H1 (cell line): Measurements from ENCODE around the gene DNTTIP2. TPM values are rescaled to one million over a fixed set of nuclear protein-coding genes. Genes with fewer than 3 reads are reported as not detected.

ENCODE experiments used
- CTCF ChIA-PET: fragments of 300-600 bp; sonication (Branson Sonifier 250); formaldehyde crosslinking; loops from one replicate; lab custom pipeline; 2021; ENCODE audit not compliant: partially characterized antibody; lab: Charles Lee
- POLR2A ChIA-PET: fragments of 300-600 bp; sonication (Branson Sonifier 250); formaldehyde crosslinking; loops from one replicate; lab custom pipeline; 2021; ENCODE audit warnings: inconsistent platforms; ENCODE audit not compliant: partially characterized antibody; lab: Charles Lee
- DNase-seq, 2 experiments: peaks; one replicate each; pipeline versions ENCODE4 v3.0.0 to v3.0.0-alpha.2; 2010 to 2022; ENCODE audit warnings: low spot score in 2 of 2, low read depth in 1 of 2, mixed read lengths in 1 of 2
- FAIRE-seq: peaks from 2 replicates; lab custom pipeline; 2011; peaks lifted over from hg19 to GRCh38; lab: Jason Lieb, UNC
- H2AFZ ChIP-seq: 2 replicates; pipeline ENCODE4 v1.8.1; 2012; ENCODE audit warnings: low read length, inconsistent platforms
- H2AK5ac ChIP-seq: 2 replicates; pipeline ENCODE4 v1.6.1; 2013; ENCODE audit warnings: low read depth, low read length
- H2BK120ac ChIP-seq: replicated peaks from 2 replicates; pipeline ENCODE3; 2013; ENCODE audit warnings: low read depth, low read length, inconsistent platforms
- H2BK12ac ChIP-seq: 2 replicates; pipeline ENCODE4 v1.6.1; 2013; ENCODE audit warnings: low read depth, low read length
- H2BK15ac ChIP-seq: 2 replicates; pipeline ENCODE4 v1.6.1; 2013; ENCODE audit warnings: low read length
- H2BK20ac ChIP-seq: 2 replicates; pipeline ENCODE4 v1.6.1; 2013; ENCODE audit warnings: low read length
- H2BK5ac ChIP-seq: 2 replicates; pipeline ENCODE4 v1.6.1; 2013; ENCODE audit warnings: low read depth, low read length
- H3K14ac ChIP-seq: 2 replicates; pipeline ENCODE4 v1.6.1; 2013; ENCODE audit warnings: inconsistent platforms; ENCODE audit not compliant: insufficient read length
- H3K18ac ChIP-seq: 2 replicates; pipeline ENCODE4 v1.6.1; 2013; ENCODE audit warnings: low read length; ENCODE audit errors: extremely low read depth
- H3K23ac ChIP-seq: 2 replicates; pipeline ENCODE4 v1.6.1; 2013; ENCODE audit warnings: inconsistent platforms; ENCODE audit not compliant: insufficient read length
- H3K23me2 ChIP-seq: 2 replicates; pipeline ENCODE4 v1.6.1; 2013; ENCODE audit warnings: low read depth, low read length
- H3K27ac ChIP-seq: 2 replicates; pipeline ENCODE4 v1.6.1; 2011; ENCODE audit warnings: low read depth, low read length, inconsistent platforms
- H3K27me3 ChIP-seq, 4 experiments: replicated peaks in 1 of 4; 1 replicate in 1 of 4; 2 replicates in 3 of 4; pipeline versions ENCODE4 v1.6.1 to v1.8.1; 2011 to 2013; ENCODE audit warnings: low read length in 3 of 4, mild to moderate bottlenecking in 3 of 4, inconsistent platforms in 2 of 4, mixed read lengths in 2 of 4, moderate library complexity in 1 of 4; ENCODE audit not compliant: control insufficient read depth in 3 of 4, insufficient read depth in 3 of 4; ENCODE audit errors: extremely low read depth in 1 of 4
- H3K36me3 ChIP-seq, 4 experiments: 2 replicates each; pipeline versions ENCODE4 v1.6.1 to v1.8.1; 2011 to 2013; ENCODE audit warnings: mild to moderate bottlenecking in 4 of 4, low read length in 3 of 4, moderate library complexity in 2 of 4, control low read depth in 1 of 4, inconsistent platforms in 1 of 4; ENCODE audit not compliant: insufficient read depth in 4 of 4, control insufficient read depth in 2 of 4
- H3K4ac ChIP-seq: replicated peaks from 2 replicates; pipeline ENCODE3; 2013; ENCODE audit warnings: low read length, low read depth, mixed read lengths, inconsistent platforms; ENCODE audit not compliant: insufficient read length
- H3K4me1 ChIP-seq, 4 experiments: replicated peaks in 1 of 4; 1 replicate in 1 of 4; 2 replicates in 3 of 4; pipeline versions ENCODE4 v1.6.1 to v1.8.1; 2011 to 2013; ENCODE audit warnings: low read length in 3 of 4, inconsistent platforms in 2 of 4, mixed read lengths in 1 of 4; ENCODE audit not compliant: insufficient read depth in 4 of 4, control insufficient read depth in 3 of 4
- H3K4me2 ChIP-seq, 2 experiments: 2 replicates each; pipeline versions ENCODE4 v1.6.1 to v1.8.1; 2011 to 2013; ENCODE audit warnings: low read depth in 2 of 2, low read length in 2 of 2, control low read depth in 1 of 2, inconsistent platforms in 1 of 2, mild to moderate bottlenecking in 1 of 2; ENCODE audit not compliant: insufficient read depth in 1 of 2
- H3K4me3 ChIP-seq, 4 experiments: fragments of 200-600, 300-600 bp in 1 of 4; sonication (generic), shearing (Covaris generic), sonication (Bioruptor Twin) in 1 of 4; 2 replicates each; pipeline versions ENCODE4 v1.5.1 to v1.8.1; 2011 to 2016; ENCODE audit warnings: low read length in 4 of 4, low read depth in 3 of 4, control low read depth in 2 of 4, inconsistent platforms in 2 of 4, mild to moderate bottlenecking in 2 of 4, mixed read lengths in 1 of 4, moderate library complexity in 1 of 4; ENCODE audit not compliant: insufficient read depth in 2 of 4; ENCODE audit errors: extremely low read depth in 1 of 4
- H3K56ac ChIP-seq: replicated peaks from 2 replicates; pipeline ENCODE3; 2013; ENCODE audit warnings: low read depth, mild to moderate bottlenecking, mixed read lengths, low read length, inconsistent platforms; ENCODE audit not compliant: insufficient read length
- H3K79me1 ChIP-seq: 2 replicates; pipeline ENCODE4 v1.6.1; 2013; ENCODE audit warnings: low read depth, low read length, control low read depth
- H3K79me2 ChIP-seq, 2 experiments: 2 replicates each; pipeline versions ENCODE4 v1.6.1 to v1.8.1; 2012 to 2013; ENCODE audit warnings: low read length in 2 of 2, mild to moderate bottlenecking in 2 of 2, inconsistent platforms in 1 of 2; ENCODE audit not compliant: insufficient read depth in 2 of 2, control insufficient read depth in 1 of 2
- H3K9ac ChIP-seq, 4 experiments: replicated peaks in 1 of 4; 1 replicate in 1 of 4; 2 replicates in 3 of 4; pipeline versions ENCODE4 v1.6.1 to v1.8.1; 2011 to 2013; ENCODE audit warnings: low read depth in 3 of 4, low read length in 3 of 4, control low read depth in 2 of 4, mild to moderate bottlenecking in 2 of 4, moderate library complexity in 2 of 4, inconsistent platforms in 1 of 4; ENCODE audit errors: extremely low read depth in 1 of 4
- H3K9me3 ChIP-seq, 2 experiments: 2 replicates each; pipeline versions ENCODE4 v1.6.1 to v1.8.1; 2012 to 2013; ENCODE audit warnings: mild to moderate bottlenecking in 2 of 2, moderate library complexity in 2 of 2, control low read depth in 1 of 2, inconsistent platforms in 1 of 2, low read depth in 1 of 2, low read length in 1 of 2, mixed read lengths in 1 of 2; ENCODE audit not compliant: insufficient read depth in 2 of 2
- H4K20me1 ChIP-seq, 2 experiments: replicated peaks in 1 of 2; 2 replicates each; pipeline versions ENCODE3 to v1.8.1; 2011 to 2013; ENCODE audit warnings: inconsistent platforms in 2 of 2, low read length in 2 of 2, mild to moderate bottlenecking in 1 of 2; ENCODE audit not compliant: insufficient read depth in 2 of 2, control insufficient read depth in 1 of 2
- H4K5ac ChIP-seq: 2 replicates; pipeline ENCODE4 v1.6.1; 2013; ENCODE audit warnings: low read length, low read depth, mixed read lengths, inconsistent platforms; ENCODE audit not compliant: insufficient read length
- H4K8ac ChIP-seq: 2 replicates; pipeline ENCODE4 v1.8.0; 2013; ENCODE audit warnings: mild to moderate bottlenecking, moderate library complexity, low read length, inconsistent platforms; ENCODE audit not compliant: insufficient read depth; ENCODE audit errors: extremely low read depth
- H4K91ac ChIP-seq: replicated peaks from 2 replicates; pipeline ENCODE3; 2013; ENCODE audit warnings: low read length, mixed read lengths, inconsistent platforms; ENCODE audit not compliant: insufficient read length
- ASH2L ChIP-seq: fragments of 200-600, 300-600 bp; sonication (generic); IDR thresholded peaks from one replicate; pipeline ENCODE4 v1.7.1; 2017; ENCODE audit warnings: low read length
- BACH1 ChIP-seq: IDR thresholded peaks from 2 replicates; pipeline ENCODE4 v1.6.1; 2012; ENCODE audit warnings: low read length, improper control_type of control experiment
- BCL11A ChIP-seq, 2 experiments: IDR thresholded peaks; one replicate each; pipeline ENCODE4 v1.6.1; 2011; ENCODE audit warnings: low read depth in 2 of 2, low read length in 2 of 2, mild to moderate bottlenecking in 2 of 2
- CBX8 ChIP-seq: fragments of 300-800, 300-1000 bp; sonication (generic); IDR thresholded peaks from 2 replicates; pipeline ENCODE4 v1.7.1; 2016; ENCODE audit warnings: low read depth, low read length, borderline replicate concordance
- CTCF ChIP-seq, 3 experiments: IDR thresholded peaks; 1 replicate in 2 of 3; 2 replicates in 1 of 3; pipeline versions ENCODE4 v1.5.1 to v1.6.1; 2011; ENCODE audit warnings: low read length in 3 of 3, mild to moderate bottlenecking in 3 of 3, inconsistent platforms in 2 of 3, low read depth in 1 of 3, moderate library complexity in 1 of 3; ENCODE audit not compliant: insufficient read depth in 1 of 3; ENCODE audit errors: control extremely low read depth in 1 of 3
- EZH2 ChIP-seq: fragments of 200-600 bp; sonication (generic); IDR thresholded peaks from 2 replicates; pipeline ENCODE4 v1.7.1; 2012; ENCODE audit warnings: low read depth, mild to moderate bottlenecking, moderate library complexity, low read length, inconsistent platforms; ENCODE audit not compliant: severe bottlenecking
- KDM4A ChIP-seq: IDR thresholded peaks from one replicate; pipeline ENCODE4 v1.7.1; 2012; ENCODE audit warnings: low read depth, mild to moderate bottlenecking, moderate library complexity, low read length, inconsistent platforms; ENCODE audit not compliant: severe bottlenecking
- NRF1 ChIP-seq: IDR thresholded peaks from 2 replicates; pipeline ENCODE4 v1.6.1; 2011; ENCODE audit warnings: mild to moderate bottlenecking, low read depth, low read length, improper control_type of control experiment
- SIN3A ChIP-seq, 2 experiments: IDR thresholded peaks in 1 of 2; conservative IDR thresholded peaks in 1 of 2; 2 replicates each; pipeline ENCODE4 v1.6.1; 2011 to 2012; ENCODE audit warnings: low read length in 2 of 2, improper control_type of control experiment in 1 of 2, low read depth in 1 of 2, mild to moderate bottlenecking in 1 of 2
- SIRT6 ChIP-seq: IDR thresholded peaks from one replicate; pipeline ENCODE4 v1.7.1; 2012; ENCODE audit warnings: low read length, inconsistent platforms
- TEAD4 ChIP-seq: IDR thresholded peaks from 2 replicates; pipeline ENCODE4 v1.6.1; 2012; ENCODE audit warnings: low read depth, low read length, inconsistent platforms, mixed read lengths
- ZNF274 ChIP-seq: IDR thresholded peaks from 2 replicates; pipeline ENCODE4 v1.7.0; 2012; ENCODE audit warnings: low read length, borderline replicate concordance; ENCODE audit errors: extremely low read depth
- WGBS, 2 experiments: shearing (Covaris generic) in 1 of 2; methylation state at CpG; one replicate each; pipeline versions ENCODE4 v1.1.6 to v1.1.7; 2013 to 2015; ENCODE audit warnings: low lambda C conversion rate in 2 of 2, mixed read lengths in 2 of 2, inconsistent platforms in 1 of 2, low coverage in 1 of 2, missing lambda C conversion rate in 1 of 2; ENCODE audit not compliant: insufficient replicate concordance in 2 of 2, insufficient coverage in 1 of 2, insufficient read length in 1 of 2; ENCODE audit errors: extremely low coverage in 1 of 2, missing lambda C conversion rate in 1 of 2; 5-methylcytosine and 5-hydroxymethylcytosine counted together
- polyA plus RNA-seq, 7 experiments: library from polyadenylated mRNA; depleted of rRNA in 3 of 7; stranded (reverse) in 5 of 7; unstranded in 2 of 7; fragments of >200 nt in 5 of 7; fragments of 200-250 nt in 2 of 7; gene quantifications; 1 replicate in 5 of 7; 2 replicates in 1 of 7; 4 replicates in 1 of 7; pipeline versions ENCODE4 v1.2.1 to v1.2.3, GENCODE V29; 2011 to 2013; ENCODE audit warnings: missing spikeins in 2 of 7, mixed read lengths in 2 of 7
- total RNA-seq: library from RNA; stranded (reverse); fragmentation: NEBNext Ultra II Directional; extraction: Animal tissue kit (Norgen Biotek cat#: 25700); gene quantifications from 2 replicates; pipeline ENCODE4 v1.2.1, GENCODE V29; 2021

DNTTIP2 gene
- total and polyA plus RNA-seq, 2 of the 8 experiments (the other 6 are each of a cell fraction or from before 2014, with no cell fraction given): 6.3 to 80.4 TPM

GRCh38 chr1:93871366-93871765 is 7.6 kb downstream of the DNTTIP2 start:
- Histone ChIP-seq H2AK5ac (no peak overlapping the region), H3K14ac (no peak overlapping the region), H3K79me1 (no peaks in the 10 kb centered on the region), H3K27me3 (no peaks in the 10 kb centered on the region), H4K8ac (no peak overlapping the region), H3K4me2 (no peak overlapping the region), H3K9me3 (no peaks in the 10 kb centered on the region), H3K23me2 (no peaks in the 10 kb centered on the region), H3K4me3 (no peak overlapping the region), H3K56ac (no peak overlapping the region), H2BK20ac (no peak overlapping the region), H3K4me1 (no peaks in the 10 kb centered on the region), H2BK120ac (no peak overlapping the region), H3K4ac (no peak overlapping the region), H2AFZ (no peak overlapping the region), H3K27ac (no peak overlapping the region), H2BK5ac (no peak overlapping the region), H3K9ac (no peak overlapping the region), H2BK15ac (no peak overlapping the region), H3K23ac (no peak overlapping the region), H3K79me2 (peaks cover 3 to 6% of the 10 kb centered on the region in 2 experiments), H4K20me1 (peaks cover 0 to 5% of the 10 kb centered on the region in 2 experiments), H4K5ac (no peak overlapping the region), H3K18ac (no peak overlapping the region), H4K91ac (no peak overlapping the region), H2BK12ac (no peak overlapping the region), H3K36me3 (peaks cover 17 to 73% (median 57%) of the 10 kb centered on the region in 4 experiments)
- ChIA-PET CTCF (no interaction called here), POLR2A (no interaction called here)
- FAIRE-seq (no peak), DNase-seq (no peak)
- 76% methylated on average over 4 of the region's 4 CpGs; no CpG with 5 or more reads in 1 of the 2 experiments for WGBS, 2 experiments
- no peak for TF ChIP-seq EZH2
- TF ChIP-seq CTCF (IDR thresholded peaks at IDR 0.05; ENCODE audit: control extremely low read depth in 1 of 3, insufficient read depth in 1 of 3, low read depth in 1 of 3, low read length in 3 of 3): no peak
- no peak for TF ChIP-seq ZNF274
- no peak for TF ChIP-seq BCL11A (IDR thresholded peaks at IDR 0.05; ENCODE audit: low read depth in 2 of 2, low read length in 2 of 2)
- TF ChIP-seq ASH2L: no peak
- TF ChIP-seq TEAD4: no peak
- no peak for TF ChIP-seq KDM4A
- no peak for TF ChIP-seq SIRT6
- TF ChIP-seq CBX8: no peak
- no peak for TF ChIP-seq SIN3A (conservative IDR thresholded peaks at IDR 0.05 in 1 of 2, IDR thresholded peaks at IDR 0.05 in 1 of 2; ENCODE audit: low read depth in 1 of 2, low read length in 2 of 2)
- TF ChIP-seq NRF1: no peak
- TF ChIP-seq BACH1: no peak
